ENCODE measurements around the gene PRH2.

The PRH2 gene

DNA sequence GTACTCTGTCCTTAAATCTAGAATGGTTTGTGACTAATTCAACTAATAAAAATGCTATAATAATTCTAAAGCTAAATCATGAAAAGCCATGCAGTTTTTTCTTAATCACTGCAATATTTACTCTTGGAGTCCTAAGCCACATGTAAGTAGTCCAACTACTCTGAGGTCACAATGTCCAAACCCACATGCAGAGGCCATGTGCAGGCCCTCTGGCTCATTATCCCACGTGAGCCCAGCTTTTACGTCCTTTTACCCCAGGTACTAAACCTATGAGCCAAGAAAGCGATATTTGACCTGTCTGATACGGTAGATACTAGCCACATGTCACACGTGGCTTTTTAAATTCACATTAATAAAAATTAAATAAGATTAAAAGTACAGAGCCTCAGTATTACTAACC, 32.2 kb upstream of the PRH2 start:
- no peaks in the 10 kb centered on the region for H3K36me3 ChIP-seq (ENCODE audit: control insufficient read depth in 2 of 2, insufficient read depth in 1 of 2, low read length in 2 of 2)
- POLR2A ChIA-PET: no interaction called here
- CTCF ChIA-PET: no interaction called here
- no peak overlapping the region for H3K4me3 ChIP-seq (ENCODE audit: low read depth, low read length)
- no peaks in the 10 kb centered on the region for H3K4me1 ChIP-seq (ENCODE audit: control insufficient read depth, insufficient read depth, low read length)
- TF ChIP-seq, protein P1, sequence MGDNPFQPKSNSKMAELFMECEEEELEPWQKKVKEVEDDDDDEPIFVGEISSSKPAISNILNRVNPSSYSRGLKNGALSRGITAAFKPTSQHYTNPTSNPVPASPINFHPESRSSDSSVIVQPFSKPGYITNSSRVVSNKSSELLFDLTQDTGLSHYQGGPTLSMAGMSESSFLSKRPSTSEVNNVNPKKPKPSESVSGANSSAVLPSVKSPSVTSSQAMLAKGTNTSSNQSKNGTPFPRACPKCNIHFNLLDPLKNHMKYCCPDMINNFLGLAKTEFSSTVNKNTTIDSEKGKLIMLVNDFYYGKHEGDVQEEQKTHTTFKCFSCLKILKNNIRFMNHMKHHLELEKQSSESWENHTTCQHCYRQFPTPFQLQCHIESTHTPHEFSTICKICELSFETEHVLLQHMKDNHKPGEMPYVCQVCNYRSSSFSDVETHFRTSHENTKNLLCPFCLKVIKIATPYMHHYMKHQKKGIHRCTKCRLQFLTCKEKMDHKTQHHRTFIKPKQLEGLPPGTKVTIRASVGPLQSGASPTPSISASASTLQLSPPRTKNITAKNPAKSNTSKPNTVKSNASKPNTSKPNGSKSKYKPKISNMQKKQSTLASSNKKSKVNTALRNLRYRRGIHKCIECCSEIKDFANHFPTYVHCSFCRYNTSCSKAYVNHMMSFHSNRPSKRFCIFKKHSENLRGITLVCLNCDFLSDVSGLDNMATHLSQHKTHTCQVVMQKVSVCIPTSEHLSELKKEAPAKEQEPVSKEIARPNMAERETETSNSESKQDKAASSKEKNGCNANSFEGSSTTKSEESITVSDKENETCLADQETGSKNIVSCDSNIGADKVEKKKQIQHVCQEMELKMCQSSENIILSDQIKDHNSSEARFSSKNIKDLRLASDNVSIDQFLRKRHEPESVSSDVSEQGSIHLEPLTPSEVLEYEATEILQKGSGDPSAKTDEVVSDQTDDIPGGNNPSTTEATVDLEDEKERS (tag by site-specific recombination; IDR thresholded peaks at IDR 0.05): no peak
- TF ChIP-seq SCRT1 (tag by site-specific recombination; IDR thresholded peaks at IDR 0.05; ENCODE audit: borderline replicate concordance) (no peak), GLIS1 (tag by site-specific recombination; IDR thresholded peaks at IDR 0.05) (no peak), ZNF239 (tag by site-specific recombination; IDR thresholded peaks at IDR 0.05) (no peak), ZNF148 (tag by site-specific recombination; IDR thresholded peaks at IDR 0.05; ENCODE audit: borderline replicate concordance) (no peak), ZNF302 (tag by site-specific recombination; IDR thresholded peaks at IDR 0.05; ENCODE audit: low read depth) (no peak), ZNF132 (tag by site-specific recombination; IDR thresholded peaks at IDR 0.05; ENCODE audit: borderline replicate concordance) (no peak), ZNF677 (tag by site-specific recombination; IDR thresholded peaks at IDR 0.05) (no peak), ZNF350 (tag by site-specific recombination; IDR thresholded peaks at IDR 0.05) (no peak), ZNF211 (tag by site-specific recombination; IDR thresholded peaks at IDR 0.05; ENCODE audit: low read depth) (no peak), ZNF366 (tag by site-specific recombination; conservative IDR thresholded peaks at IDR 0.05) (no peak), GLIS2 (tag by site-specific recombination; IDR thresholded peaks at IDR 0.05) (no peak), ZNF768 (tag by site-specific recombination; IDR thresholded peaks at IDR 0.05) (no peak), ZNF629 (tag by site-specific recombination; IDR thresholded peaks at IDR 0.05) (no peak), SALL2 (tag by site-specific recombination; IDR thresholded peaks at IDR 0.05; ENCODE audit: borderline replicate concordance) (no peak), PBX3 (CRISPR knock-in tag; IDR thresholded peaks at IDR 0.05) (no peak), HOXC10 (CRISPR knock-in tag; IDR thresholded peaks at IDR 0.05) (no peak), ZSCAN18 (tag by site-specific recombination; IDR thresholded peaks at IDR 0.05) (no peak)
- TF ChIP-seq, protein P2, sequence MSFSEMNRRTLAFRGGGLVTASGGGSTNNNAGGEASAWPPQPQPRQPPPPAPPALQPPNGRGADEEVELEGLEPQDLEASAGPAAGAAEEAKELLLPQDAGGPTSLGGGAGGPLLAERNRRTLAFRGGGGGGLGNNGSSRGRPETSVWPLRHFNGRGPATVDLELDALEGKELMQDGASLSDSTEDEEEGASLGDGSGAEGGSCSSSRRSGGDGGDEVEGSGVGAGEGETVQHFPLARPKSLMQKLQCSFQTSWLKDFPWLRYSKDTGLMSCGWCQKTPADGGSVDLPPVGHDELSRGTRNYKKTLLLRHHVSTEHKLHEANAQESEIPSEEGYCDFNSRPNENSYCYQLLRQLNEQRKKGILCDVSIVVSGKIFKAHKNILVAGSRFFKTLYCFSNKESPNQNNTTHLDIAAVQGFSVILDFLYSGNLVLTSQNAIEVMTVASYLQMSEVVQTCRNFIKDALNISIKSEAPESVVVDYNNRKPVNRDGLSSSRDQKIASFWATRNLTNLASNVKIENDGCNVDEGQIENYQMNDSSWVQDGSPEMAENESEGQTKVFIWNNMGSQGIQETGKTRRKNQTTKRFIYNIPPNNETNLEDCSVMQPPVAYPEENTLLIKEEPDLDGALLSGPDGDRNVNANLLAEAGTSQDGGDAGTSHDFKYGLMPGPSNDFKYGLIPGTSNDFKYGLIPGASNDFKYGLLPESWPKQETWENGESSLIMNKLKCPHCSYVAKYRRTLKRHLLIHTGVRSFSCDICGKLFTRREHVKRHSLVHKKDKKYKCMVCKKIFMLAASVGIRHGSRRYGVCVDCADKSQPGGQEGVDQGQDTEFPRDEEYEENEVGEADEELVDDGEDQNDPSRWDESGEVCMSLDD (tag by site-specific recombination; IDR thresholded peaks at IDR 0.05): no peak
- TF ChIP-seq, protein P3, sequence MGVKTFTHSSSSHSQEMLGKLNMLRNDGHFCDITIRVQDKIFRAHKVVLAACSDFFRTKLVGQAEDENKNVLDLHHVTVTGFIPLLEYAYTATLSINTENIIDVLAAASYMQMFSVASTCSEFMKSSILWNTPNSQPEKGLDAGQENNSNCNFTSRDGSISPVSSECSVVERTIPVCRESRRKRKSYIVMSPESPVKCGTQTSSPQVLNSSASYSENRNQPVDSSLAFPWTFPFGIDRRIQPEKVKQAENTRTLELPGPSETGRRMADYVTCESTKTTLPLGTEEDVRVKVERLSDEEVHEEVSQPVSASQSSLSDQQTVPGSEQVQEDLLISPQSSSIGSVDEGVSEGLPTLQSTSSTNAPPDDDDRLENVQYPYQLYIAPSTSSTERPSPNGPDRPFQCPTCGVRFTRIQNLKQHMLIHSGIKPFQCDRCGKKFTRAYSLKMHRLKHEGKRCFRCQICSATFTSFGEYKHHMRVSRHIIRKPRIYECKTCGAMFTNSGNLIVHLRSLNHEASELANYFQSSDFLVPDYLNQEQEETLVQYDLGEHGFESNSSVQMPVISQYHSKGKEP (tag by site-specific recombination; IDR thresholded peaks at IDR 0.05): no peak
- no peaks in the 10 kb centered on the region for H3K9me3 ChIP-seq (ENCODE audit: control insufficient read depth, insufficient read depth, low read depth, low read length)
- H3K27ac ChIP-seq (ENCODE audit: extremely low read depth, low read depth, low read length): no peak overlapping the region

All from HEK293 (cell line).